OCI-LY7 (cell line): ENCODE results near the gene TK2. TPM values are rescaled to one million over a fixed set of nuclear protein-coding genes. Genes with fewer than 3 reads are reported as not detected.

Experiments
- BruUV-seq: library from RNA; stranded (reverse); fragments of 400-500 nt; replicated peaks from 2 replicates; lab custom pipeline; 2021; lab: Mats Ljungman, UMichigan
- CTCF ChIA-PET: fragments of 300-600 bp; sonication (Branson Sonifier 250); formaldehyde crosslinking; loops from one replicate; lab custom pipeline; 2022; ENCODE audit warnings: antibody characterized with exemption; ENCODE audit not compliant: unreplicated experiment; lab: Charles Lee
- POLR2A ChIA-PET: fragments of 300-600 bp; sonication (Branson Sonifier 250); formaldehyde crosslinking; loops from one replicate; lab custom pipeline; 2022; ENCODE audit warnings: antibody characterized with exemption; lab: Charles Lee
- DNase-seq: peaks from one replicate; pipeline ENCODE4 v3.0.0-alpha.2; 2015; ENCODE audit warnings: low spot score
- H2AFZ ChIP-seq: fragments of 200-600 bp; sonication (generic), shearing (Covaris generic); 2 replicates; pipeline ENCODE4 v1.6.1; 2014; ENCODE audit warnings: mild to moderate bottlenecking, antibody characterized with exemption, low read length, moderate library complexity
- H3K27ac ChIP-seq: fragments of 200-600 bp; sonication (generic); 2 replicates; pipeline ENCODE4 v1.5.1; 2014; ENCODE audit warnings: mixed run types, low read depth, mild to moderate bottlenecking, moderate library complexity, low read length, inconsistent platforms; ENCODE audit not compliant: poor library complexity, severe bottlenecking
- H3K36me3 ChIP-seq: fragments of 200-600 bp; sonication (generic); 2 replicates; pipeline ENCODE4 v1.6.1; 2014; ENCODE audit warnings: mild to moderate bottlenecking, antibody characterized with exemption, low read length, moderate library complexity, mixed read lengths; ENCODE audit not compliant: insufficient read depth
- H3K4me1 ChIP-seq: fragments of 200-600 bp; sonication (generic); 2 replicates; pipeline ENCODE4 v1.5.1; 2014; ENCODE audit warnings: mild to moderate bottlenecking, low read length; ENCODE audit not compliant: insufficient read depth, poor library complexity, severe bottlenecking
- H3K4me2 ChIP-seq: fragments of 200-600 bp; sonication (generic); 2 replicates; pipeline ENCODE4 v1.6.1; 2014; ENCODE audit warnings: mild to moderate bottlenecking, low read length
- H3K4me3 ChIP-seq: fragments of 200-600 bp; sonication (generic); 2 replicates; pipeline ENCODE4 v1.5.1; 2014; ENCODE audit warnings: mild to moderate bottlenecking, low read depth, low read length; ENCODE audit not compliant: poor library complexity, severe bottlenecking
- H3K79me2 ChIP-seq: fragments of 200-600 bp; sonication (generic); 2 replicates; pipeline ENCODE4 v1.6.1; 2016; ENCODE audit warnings: low read depth, mild to moderate bottlenecking, low read length, moderate library complexity, mixed read lengths; ENCODE audit not compliant: insufficient read depth
- H3K9me2 ChIP-seq: fragments of 200-600 bp; sonication (generic); 2 replicates; pipeline ENCODE4 v1.6.1; 2016; ENCODE audit warnings: mild to moderate bottlenecking, low read length, mixed read lengths; ENCODE audit not compliant: insufficient read depth
- H3K9me3 ChIP-seq: fragments of 200-600 bp; sonication (generic); 2 replicates; pipeline ENCODE4 v1.6.1; 2014; ENCODE audit warnings: mild to moderate bottlenecking, mixed run types, low read length, mixed read lengths
- H4K20me1 ChIP-seq: fragments of 200-600 bp; sonication (generic); 2 replicates; pipeline ENCODE4 v1.6.1; 2014; ENCODE audit warnings: mild to moderate bottlenecking, antibody characterized with exemption, low read length, moderate library complexity, mixed read lengths; ENCODE audit not compliant: insufficient read depth
- EZH2phosphoT487 ChIP-seq: fragments of 200-600 bp; sonication (generic); IDR thresholded peaks from 2 replicates; pipeline ENCODE4 v1.6.1; 2018; ENCODE audit warnings: low read depth, borderline replicate concordance, mild to moderate bottlenecking, mixed run types, antibody characterized with exemption, low read length, moderate library complexity, mixed read lengths
- intact Hi-C: fragments of 100-400 bp; cut with micrococcal nuclease; formaldehyde crosslinking; loops from one replicate; pipeline ENCODE4 v1.10.0; 2022; ENCODE audit not compliant: unreplicated experiment
- total RNA-seq, 2 experiments: library from RNA; depleted of rRNA in 1 of 2; stranded (reverse); fragments of >200 nt in 1 of 2; shearing (Covaris generic) in 1 of 2; gene quantifications; 2 replicates each; pipeline ENCODE4 v1.2.3, GENCODE V29; 2014 to 2022
- TF ChIP-seq, protein P1 (sequence below): fragments of 200-600 bp; sonication (generic); conservative IDR thresholded peaks from 2 replicates; pipeline ENCODE4 v1.5.1; 2014; ENCODE audit warnings: mild to moderate bottlenecking, antibody characterized with exemption, low read length, moderate library complexity, mixed read lengths

Gene TK2
- total RNA-seq, 2 experiments from 2014 or later, result 0.06 to 1.9 TPM

DNA sequence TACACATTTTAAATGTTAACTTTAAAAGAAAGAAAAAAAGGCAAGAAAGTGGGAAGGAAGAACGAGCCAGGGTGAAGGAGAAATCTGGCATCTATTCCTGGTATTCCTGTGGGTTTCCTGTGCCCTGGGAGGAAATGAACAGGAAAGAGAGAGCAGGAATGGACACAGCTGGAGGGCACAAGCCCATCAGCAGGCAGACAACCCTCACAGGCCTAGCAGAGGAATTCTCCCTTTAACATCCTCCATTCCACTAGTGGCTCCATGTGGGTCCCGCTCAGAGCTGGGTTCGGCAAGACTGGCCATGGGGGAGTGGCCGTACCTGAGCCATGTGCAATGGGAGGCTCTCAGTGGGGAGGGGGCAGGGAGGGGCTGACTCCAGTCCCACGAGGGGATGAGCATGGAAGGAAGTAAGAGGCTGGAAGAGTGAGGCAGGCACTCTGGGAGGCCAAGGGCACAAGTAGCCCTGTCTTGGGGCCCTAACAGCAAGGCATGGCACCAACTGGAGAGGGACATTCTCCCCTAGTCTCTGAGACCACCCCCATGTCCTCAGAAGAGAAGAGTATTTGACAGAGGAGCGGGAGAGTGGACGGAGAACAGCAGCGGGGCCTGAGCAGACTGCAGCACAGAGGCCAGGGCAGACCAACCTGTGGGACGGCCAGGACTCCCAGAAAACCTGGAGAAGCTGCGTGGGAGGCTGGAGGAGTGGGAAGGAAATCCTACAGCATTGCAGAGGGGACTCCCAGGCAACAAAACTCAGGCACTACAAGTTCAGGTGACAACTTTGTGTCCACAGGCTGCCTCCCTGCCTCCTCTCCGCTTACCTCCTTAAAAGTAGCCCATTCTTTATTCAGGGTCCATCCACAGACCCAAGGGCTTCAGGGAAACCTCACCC, 30.2 kb downstream of the TK2 start:
- Histone ChIP-seq H3K9me2 (no peaks in the 10 kb centered on the region), H2AFZ (no peak overlapping the region), H3K36me3 (no peaks in the 10 kb centered on the region), H4K20me1 (no peaks in the 10 kb centered on the region), H3K4me1 (peaks cover 66% of the 10 kb centered on the region), H3K79me2 (no peaks in the 10 kb centered on the region), H3K9me3 (no peaks in the 10 kb centered on the region), H3K4me2 (no peak overlapping the region), H3K27ac (no peak overlapping the region), H3K4me3 (no peak overlapping the region)
- intact Hi-C loops, result no loop called here
- no TSS peak for BruUV-seq
- TF ChIP-seq EZH2phosphoT487, result no peak
- TF ChIP-seq, protein P1, sequence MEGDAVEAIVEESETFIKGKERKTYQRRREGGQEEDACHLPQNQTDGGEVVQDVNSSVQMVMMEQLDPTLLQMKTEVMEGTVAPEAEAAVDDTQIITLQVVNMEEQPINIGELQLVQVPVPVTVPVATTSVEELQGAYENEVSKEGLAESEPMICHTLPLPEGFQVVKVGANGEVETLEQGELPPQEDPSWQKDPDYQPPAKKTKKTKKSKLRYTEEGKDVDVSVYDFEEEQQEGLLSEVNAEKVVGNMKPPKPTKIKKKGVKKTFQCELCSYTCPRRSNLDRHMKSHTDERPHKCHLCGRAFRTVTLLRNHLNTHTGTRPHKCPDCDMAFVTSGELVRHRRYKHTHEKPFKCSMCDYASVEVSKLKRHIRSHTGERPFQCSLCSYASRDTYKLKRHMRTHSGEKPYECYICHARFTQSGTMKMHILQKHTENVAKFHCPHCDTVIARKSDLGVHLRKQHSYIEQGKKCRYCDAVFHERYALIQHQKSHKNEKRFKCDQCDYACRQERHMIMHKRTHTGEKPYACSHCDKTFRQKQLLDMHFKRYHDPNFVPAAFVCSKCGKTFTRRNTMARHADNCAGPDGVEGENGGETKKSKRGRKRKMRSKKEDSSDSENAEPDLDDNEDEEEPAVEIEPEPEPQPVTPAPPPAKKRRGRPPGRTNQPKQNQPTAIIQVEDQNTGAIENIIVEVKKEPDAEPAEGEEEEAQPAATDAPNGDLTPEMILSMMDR, result no peak
- no peak for DNase-seq
- ChIA-PET CTCF (interaction anchor here (0.5 kb wide), 1 partner anchor 23 kb away, joined by 3 read pairs; no protein-coding TSS in a partner anchor), POLR2A (interaction anchor here (0.5 to 2.8 kb wide), 2 partner anchors 32 to 1723 kb away, joined by 3 to 16 read pairs; partner anchors contain the start of gene CKLF)

DNA sequence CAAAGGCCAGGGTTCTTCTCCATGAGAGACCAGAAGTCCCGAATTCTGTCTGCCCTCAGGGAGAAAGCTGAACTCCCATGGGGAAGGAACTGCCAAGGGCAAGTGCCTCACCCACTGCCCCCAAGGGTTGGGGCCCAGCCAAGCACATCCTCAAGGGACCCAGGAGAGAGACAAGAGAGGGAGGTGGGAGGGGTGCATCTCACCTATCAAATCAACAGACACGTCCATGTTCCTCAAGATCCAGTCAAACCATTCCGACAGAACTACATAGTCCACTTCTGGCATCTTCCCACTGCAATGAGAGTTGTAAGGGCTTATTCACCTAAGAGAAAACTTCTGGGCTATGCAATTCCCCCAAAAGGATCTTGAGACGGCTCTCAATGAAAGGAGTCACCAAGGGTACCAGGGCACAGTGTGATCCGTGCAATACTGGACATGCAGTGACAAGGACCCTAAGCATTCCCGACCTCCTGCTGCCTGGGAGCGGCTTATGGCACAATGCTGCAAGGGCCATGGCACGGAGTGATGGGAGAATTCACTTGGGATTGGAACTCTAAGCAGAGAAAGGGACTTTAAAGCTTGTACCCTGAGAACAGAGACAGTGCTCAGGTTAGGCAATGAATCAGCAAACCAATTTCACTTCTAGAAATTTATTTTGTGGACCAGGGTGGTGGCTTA, 32.2 kb downstream of the TK2 start:
- CTCF ChIA-PET, result interaction anchor here (1.1 kb wide), 2 partner anchors 34 to 41 kb away, joined by 3 read pairs; partner anchors contain the start of gene CKLF
- peak overlapping the region; percentile 58 for H3K4me3 ChIP-seq
- no peaks in the 10 kb centered on the region for H3K36me3 ChIP-seq
- peaks cover 46% of the 10 kb centered on the region for H3K4me1 ChIP-seq
- H3K27ac ChIP-seq, result peak overlapping the region; percentile 68
- intact Hi-C loops, result loop anchor here (2.0 kb wide), 1 partner anchor 71 kb away; no protein-coding TSS in a partner anchor
- no peaks in the 10 kb centered on the region for H3K9me3 ChIP-seq
- DNase-seq, result no peak
- peak overlapping the region; percentile 62; the same call in 1 of the 2 replicates for H2AFZ ChIP-seq
- POLR2A ChIA-PET, result interaction anchor here (2.2 kb wide), 1 partner anchor 34 kb away, joined by 11 read pairs; the partner anchor contains the start of gene CKLF
- peak overlapping the region; percentile 83 for H3K4me2 ChIP-seq
- TF ChIP-seq, protein P1, result no peak
- no peak for TF ChIP-seq EZH2phosphoT487
- no peaks in the 10 kb centered on the region for H3K9me2 ChIP-seq
- BruUV-seq, result no TSS peak
- no peaks in the 10 kb centered on the region for H4K20me1 ChIP-seq
- no peaks in the 10 kb centered on the region for H3K79me2 ChIP-seq
